Left lung (tissue), 10 donors: ENCODE measurements around the gene IL3. TPM values are rescaled to one million over a fixed set of nuclear protein-coding genes. Genes with fewer than 3 reads are reported as not detected.

Experiments used
- ATAC-seq: fragments of 200-7000 bp; cut with Tn5 transposase; one replicate; pipeline ENCODE4 v1.9.1; 2020; ENCODE audit warnings: moderate library complexity
- DNase-seq, 4 donors: peaks; one replicate each; pipeline ENCODE4 v3.0.0-alpha.2; 2013 to 2020
- H3K27ac ChIP-seq, 2 donors: fragments of 200-600 bp; sonication (generic) in 1 of 2; one replicate each; pipeline versions ENCODE4 v1.5.0 to v1.8.0; 2020 to 2021
- H3K27me3 ChIP-seq, 2 donors: fragments of 200-600 bp; sonication (generic) in 1 of 2; one replicate each; pipeline versions ENCODE4 v1.5.0 to v1.8.0; 2020 to 2021
- H3K36me3 ChIP-seq, 2 donors: fragments of 200-600 bp; sonication (generic) in 1 of 2; one replicate each; pipeline versions ENCODE4 v1.5.0 to v1.8.0; 2020 to 2021
- H3K4me1 ChIP-seq, 2 donors: fragments of 200-600 bp; one replicate each; pipeline ENCODE4 v1.8.0; 2021
- H3K4me3 ChIP-seq, 2 donors: fragments of 200-600 bp; sonication (generic) in 1 of 2; one replicate each; pipeline versions ENCODE4 v1.5.0 to v1.8.0; 2020 to 2021; ENCODE audit warnings: mild to moderate bottlenecking in 1 of 2
- H3K9me3 ChIP-seq, 2 donors: fragments of 200-600 bp; sonication (generic) in 1 of 2; one replicate each; pipeline versions ENCODE4 v1.5.0 to v1.8.0; 2020 to 2021
- intact Hi-C, 2 donors: fragments of 100-400 bp; cut with DNase I; formaldehyde crosslinking; loops; one replicate each; pipeline versions ENCODE4 v1.11.2 to v1.14.2; 2022
- polyA plus RNA-seq, 6 donors: library from polyadenylated mRNA; unstranded; fragments of 120-200 nt; gene quantifications; one replicate each; pipeline ENCODE4 v1.2.1, GENCODE V29; 2013; ENCODE audit not compliant: insufficient read length in 6 of 6
- total RNA-seq, 2 donors: library from RNA; stranded (reverse); fragmentation: NEBNext Ultra II Directional; extraction: Animal tissue kit (Norgen Biotek cat#: 25700); gene quantifications; one replicate each; pipeline ENCODE4 v1.2.1, GENCODE V29; 2021
- TF ChIP-seq, protein P1 (sequence below), 2 donors: fragments of 200-600 bp; sonication (generic) in 1 of 2; IDR thresholded peaks; one replicate each; pipeline versions ENCODE4 v1.5.0 to v1.8.0; 2021; ENCODE audit warnings: antibody characterized with exemption in 2 of 2
- donor health status: DM: no; HTN: yes; CAD: no.
- donor health status: DM: no; HTN: no; CAD: no.

IL3 gene
- total and polyA plus RNA-seq, 8 donors = not detected

- Histone ChIP-seq H3K4me3 (no peak overlapping the region), H3K27me3 (peaks cover 0 to 9% of the 10 kb centered on the region in 2 donors), H3K36me3 (no peaks in the 10 kb centered on the region), H3K4me1 (no peaks in the 10 kb centered on the region), H3K9me3 (no peaks in the 10 kb centered on the region), H3K27ac (no peak overlapping the region)
- intact Hi-C loops = no loop called here
- ATAC-seq (no peak), DNase-seq (no peak)
- TF ChIP-seq, protein P1, sequence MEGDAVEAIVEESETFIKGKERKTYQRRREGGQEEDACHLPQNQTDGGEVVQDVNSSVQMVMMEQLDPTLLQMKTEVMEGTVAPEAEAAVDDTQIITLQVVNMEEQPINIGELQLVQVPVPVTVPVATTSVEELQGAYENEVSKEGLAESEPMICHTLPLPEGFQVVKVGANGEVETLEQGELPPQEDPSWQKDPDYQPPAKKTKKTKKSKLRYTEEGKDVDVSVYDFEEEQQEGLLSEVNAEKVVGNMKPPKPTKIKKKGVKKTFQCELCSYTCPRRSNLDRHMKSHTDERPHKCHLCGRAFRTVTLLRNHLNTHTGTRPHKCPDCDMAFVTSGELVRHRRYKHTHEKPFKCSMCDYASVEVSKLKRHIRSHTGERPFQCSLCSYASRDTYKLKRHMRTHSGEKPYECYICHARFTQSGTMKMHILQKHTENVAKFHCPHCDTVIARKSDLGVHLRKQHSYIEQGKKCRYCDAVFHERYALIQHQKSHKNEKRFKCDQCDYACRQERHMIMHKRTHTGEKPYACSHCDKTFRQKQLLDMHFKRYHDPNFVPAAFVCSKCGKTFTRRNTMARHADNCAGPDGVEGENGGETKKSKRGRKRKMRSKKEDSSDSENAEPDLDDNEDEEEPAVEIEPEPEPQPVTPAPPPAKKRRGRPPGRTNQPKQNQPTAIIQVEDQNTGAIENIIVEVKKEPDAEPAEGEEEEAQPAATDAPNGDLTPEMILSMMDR (IDR thresholded peaks at IDR 0.05) = no peak
These were observed 37.0 kb upstream of the IL3 start for GRCh38 chr5:132023258-132024116.

GRCh38 chr5:132024117-132024435, 36.4 kb upstream of the IL3 start:
- Histone ChIP-seq H3K4me1 (no peaks in the 10 kb centered on the region), H3K9me3 (no peaks in the 10 kb centered on the region)
- no peak for DNase-seq

DNA sequence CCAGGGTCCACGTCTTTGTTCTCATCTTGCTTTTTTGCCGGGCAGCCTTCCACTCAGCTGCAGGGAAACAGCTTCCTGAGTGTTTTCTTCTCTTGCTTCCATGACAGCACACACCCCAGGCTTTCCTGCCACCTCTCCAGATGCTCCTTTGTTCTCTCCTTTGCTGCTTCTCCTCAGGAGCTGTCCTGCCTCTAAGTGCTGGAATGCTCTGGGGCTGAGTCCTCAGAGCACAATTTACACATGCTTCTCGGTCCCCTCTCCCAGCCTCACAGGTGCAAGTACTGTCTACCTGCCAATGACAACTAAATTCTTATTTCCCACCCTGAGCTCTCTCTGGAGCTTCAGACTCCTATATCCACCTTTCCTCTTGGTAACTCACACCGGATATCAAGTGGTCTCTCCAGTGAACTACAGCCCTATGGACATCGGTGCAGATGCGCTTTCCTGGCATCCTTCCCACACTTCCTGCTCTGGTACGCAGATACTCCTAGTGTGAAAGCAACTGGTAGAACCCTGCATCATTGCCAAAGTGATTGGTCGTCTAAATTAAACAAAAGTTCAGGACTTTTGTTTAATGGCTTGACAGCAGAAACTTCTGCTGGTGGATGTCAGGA, 35.6 kb upstream of the IL3 start:
- ATAC-seq = no peak

More at GRCh38 chr5:132024117-132024435, 36.4 kb upstream of the IL3 start:
- H3K27ac ChIP-seq = no peak overlapping the region
- no peaks in the 10 kb centered on the region for H3K36me3 ChIP-seq
- TF ChIP-seq, protein P1 (IDR thresholded peaks at IDR 0.05) = no peak
- intact Hi-C loops = no loop called here
- H3K4me3 ChIP-seq = no peak overlapping the region
- peaks cover 0 to 5% of the 10 kb centered on the region in 2 donors for H3K27me3 ChIP-seq
- no peak for ATAC-seq

DNA sequence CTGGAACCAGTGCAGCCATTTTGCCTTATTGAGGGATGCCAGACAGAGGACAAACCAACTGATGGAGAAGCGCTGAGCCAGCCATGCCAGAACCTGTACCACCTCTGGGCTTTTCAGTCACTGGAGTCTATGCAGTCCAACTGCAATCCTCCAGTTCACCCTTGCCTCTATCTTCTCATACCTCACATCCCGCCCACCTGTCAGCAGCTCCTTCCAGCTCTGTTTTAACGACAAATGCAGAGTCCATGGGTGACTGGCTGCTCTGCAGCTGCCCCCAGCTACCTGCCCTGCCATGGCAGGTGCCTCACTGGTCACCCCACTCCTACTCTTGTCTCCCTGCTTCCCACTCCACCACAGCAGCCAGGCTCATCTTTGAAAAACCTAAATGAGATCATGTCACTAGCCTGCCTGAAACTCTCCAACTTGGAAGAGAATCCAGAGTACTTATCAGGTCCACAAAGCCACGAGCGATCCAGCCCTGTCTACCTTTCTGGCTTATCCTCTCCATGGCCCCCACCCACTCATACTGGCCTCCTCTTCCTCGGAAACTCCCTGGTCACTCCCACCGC, 35.0 kb upstream of the IL3 start:
- no peak overlapping the region for H3K4me3 ChIP-seq
- TF ChIP-seq, protein P1 (IDR thresholded peaks at IDR 0.05) = no peak
- no peak for DNase-seq
- H3K27me3 ChIP-seq = peaks cover 0 to 2% of the 10 kb centered on the region in 2 donors
- ATAC-seq = no peak
- no peaks in the 10 kb centered on the region for H3K4me1 ChIP-seq
- no peaks in the 10 kb centered on the region for H3K36me3 ChIP-seq
- no peak overlapping the region for H3K27ac ChIP-seq
- intact Hi-C loops = no loop called here
- H3K9me3 ChIP-seq = no peaks in the 10 kb centered on the region

More for the DNA sequence above, 35.6 kb upstream of the IL3 start:
- Histone ChIP-seq H3K36me3 (no peaks in the 10 kb centered on the region), H3K27ac (no peak overlapping the region), H3K27me3 (peaks cover 0 to 5% of the 10 kb centered on the region in 2 donors), H3K4me1 (no peaks in the 10 kb centered on the region), H3K4me3 (no peak overlapping the region), H3K9me3 (no peaks in the 10 kb centered on the region)
- no peak for DNase-seq
- intact Hi-C loops = no loop called here
- TF ChIP-seq, protein P1 (IDR thresholded peaks at IDR 0.05) = no peak

DNA sequence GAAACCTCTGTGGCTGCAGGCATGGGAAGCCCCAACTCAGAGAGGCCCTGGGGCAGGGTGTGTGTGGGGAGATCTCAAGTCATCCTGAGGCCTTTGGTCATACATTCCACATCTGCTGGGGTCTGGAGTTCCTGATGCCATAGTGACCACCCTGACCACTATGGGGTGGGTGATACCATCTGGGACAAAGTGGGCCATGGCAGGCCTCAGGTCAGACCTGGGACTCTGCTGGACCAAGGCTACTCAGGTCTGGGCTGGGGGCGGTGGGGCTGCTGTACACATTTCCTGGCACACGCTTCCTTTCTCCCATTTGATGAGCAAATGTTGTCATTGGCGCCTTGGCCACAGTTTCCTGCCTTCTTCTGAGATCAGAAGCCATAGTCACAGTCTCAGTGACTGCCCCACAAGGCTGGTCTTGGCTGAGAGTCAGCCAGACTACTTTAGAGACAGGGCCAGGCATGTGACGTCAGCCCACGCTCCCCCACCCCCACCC, 33.9 kb upstream of the IL3 start:
- H3K36me3 ChIP-seq = no peaks in the 10 kb centered on the region
- ATAC-seq (no peak), DNase-seq (no peak)
- intact Hi-C loops = no loop called here
- H3K27me3 ChIP-seq = no peaks in the 10 kb centered on the region
- TF ChIP-seq, protein P1 (IDR thresholded peaks at IDR 0.05) = no peak
- H3K4me1 ChIP-seq = no peaks in the 10 kb centered on the region
- H3K27ac ChIP-seq = no peak overlapping the region
- H3K4me3 ChIP-seq = no peak overlapping the region
- H3K9me3 ChIP-seq = no peaks in the 10 kb centered on the region
